GM13977 (cell line): Measurements from ENCODE around the gene EVX1.

Experiments
- DNase-seq: peaks from one replicate; pipeline ENCODE4 v3.0.0; 2012; ENCODE audit warnings: low spot score
- in situ Hi-C: fragments of 300-500 bp; cut with MboI; formaldehyde crosslinking; loops from one replicate; pipeline ENCODE4 v1.12.0; 2022; ENCODE audit warnings: low sequenced_read_pairs, low pct_unique_long_range_greater_than_20kb, mixed read lengths, inconsistent platforms; ENCODE audit not compliant: unreplicated experiment
- TF ChIP-seq, protein P1 (sequence below): IDR thresholded peaks from 2 replicates; pipeline ENCODE4 v1.5.1; 2012; ENCODE audit warnings: mild to moderate bottlenecking, control low read depth; ENCODE audit not compliant: insufficient read depth; ENCODE audit errors: extremely low read depth, missing control alignments

Gene EVX1

DNA sequence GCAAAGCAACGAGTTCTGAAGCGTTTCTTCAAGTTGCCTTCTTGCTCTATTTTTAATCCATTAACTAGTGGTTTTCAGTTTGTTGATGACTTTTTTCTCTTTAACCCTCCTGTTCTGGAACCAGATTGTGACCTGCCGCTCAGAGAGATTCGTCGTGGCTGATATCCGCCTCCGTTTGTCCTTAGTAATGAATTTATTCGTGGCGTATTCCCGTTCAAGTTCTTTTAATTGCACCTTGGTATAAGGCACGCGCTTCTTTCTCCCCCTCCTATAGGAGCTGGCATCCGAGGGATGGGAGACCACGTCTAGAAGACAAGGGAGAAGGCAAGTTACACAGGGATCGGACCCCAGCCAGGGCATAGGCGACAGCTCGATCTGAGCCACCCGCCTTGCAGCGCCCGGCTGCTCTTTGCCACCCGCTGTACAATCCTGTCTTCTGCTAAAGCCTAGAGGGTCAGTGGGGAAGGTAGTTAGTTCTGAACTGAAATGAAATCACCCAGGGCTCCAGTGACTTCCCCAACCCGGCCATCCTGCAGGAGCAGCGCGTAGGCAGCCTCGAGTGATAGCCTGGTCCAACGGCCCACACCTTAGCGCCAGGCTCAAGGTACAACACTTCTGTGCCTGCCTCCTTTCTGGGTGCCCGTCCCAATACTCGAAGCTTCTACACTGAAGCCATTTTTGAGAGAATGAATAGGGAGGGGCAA lies 44.3 kb upstream of the EVX1 start:
- in situ Hi-C loops: no loop called here
- DNase-seq: no peak
- TF ChIP-seq, protein P1, sequence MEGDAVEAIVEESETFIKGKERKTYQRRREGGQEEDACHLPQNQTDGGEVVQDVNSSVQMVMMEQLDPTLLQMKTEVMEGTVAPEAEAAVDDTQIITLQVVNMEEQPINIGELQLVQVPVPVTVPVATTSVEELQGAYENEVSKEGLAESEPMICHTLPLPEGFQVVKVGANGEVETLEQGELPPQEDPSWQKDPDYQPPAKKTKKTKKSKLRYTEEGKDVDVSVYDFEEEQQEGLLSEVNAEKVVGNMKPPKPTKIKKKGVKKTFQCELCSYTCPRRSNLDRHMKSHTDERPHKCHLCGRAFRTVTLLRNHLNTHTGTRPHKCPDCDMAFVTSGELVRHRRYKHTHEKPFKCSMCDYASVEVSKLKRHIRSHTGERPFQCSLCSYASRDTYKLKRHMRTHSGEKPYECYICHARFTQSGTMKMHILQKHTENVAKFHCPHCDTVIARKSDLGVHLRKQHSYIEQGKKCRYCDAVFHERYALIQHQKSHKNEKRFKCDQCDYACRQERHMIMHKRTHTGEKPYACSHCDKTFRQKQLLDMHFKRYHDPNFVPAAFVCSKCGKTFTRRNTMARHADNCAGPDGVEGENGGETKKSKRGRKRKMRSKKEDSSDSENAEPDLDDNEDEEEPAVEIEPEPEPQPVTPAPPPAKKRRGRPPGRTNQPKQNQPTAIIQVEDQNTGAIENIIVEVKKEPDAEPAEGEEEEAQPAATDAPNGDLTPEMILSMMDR: no peak

DNA sequence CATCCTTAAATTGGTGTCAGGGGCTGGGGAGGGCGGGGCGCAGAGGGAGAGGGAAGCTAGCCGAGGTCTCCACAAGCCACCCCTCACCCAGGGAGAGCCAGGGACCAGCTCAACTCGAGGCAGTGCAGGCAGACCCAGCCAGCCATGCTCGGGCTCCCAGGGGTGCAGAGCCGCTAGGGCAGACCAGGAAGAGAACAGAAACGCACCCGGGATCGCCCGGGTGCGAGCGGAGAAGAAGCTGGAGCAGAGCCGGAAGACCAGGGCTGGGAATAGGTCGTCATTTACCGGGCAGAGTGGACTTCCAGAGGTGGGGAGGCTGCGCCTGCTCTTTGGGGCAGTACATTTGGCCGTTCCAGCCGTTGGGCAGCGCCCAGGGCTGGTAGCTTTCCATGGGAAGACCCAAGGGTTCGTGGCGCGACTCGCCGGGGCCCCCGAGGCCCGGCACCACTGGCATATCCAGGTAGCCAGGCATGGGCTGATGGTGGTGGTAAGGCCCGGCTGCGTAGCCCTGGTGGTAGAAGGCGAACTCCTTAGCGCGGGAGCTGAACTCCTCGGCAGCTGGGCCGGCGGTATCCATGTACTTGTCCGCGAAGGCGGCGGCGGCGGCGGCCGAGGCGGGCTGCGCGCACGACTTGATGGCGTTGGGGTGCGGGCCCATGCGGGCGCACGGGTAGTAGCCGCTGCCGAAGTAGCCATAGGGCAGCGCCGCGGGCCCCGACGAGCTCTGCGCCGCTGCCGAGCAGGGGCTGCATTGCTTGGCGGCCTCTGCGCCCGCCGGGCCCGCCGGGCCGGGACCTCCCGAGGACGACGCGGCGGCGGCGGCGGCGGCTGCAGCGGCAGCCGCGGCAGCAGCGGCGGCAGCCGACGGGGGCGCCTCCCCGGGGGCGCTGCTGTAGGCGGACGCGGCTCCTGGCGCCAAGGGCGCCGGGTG lies 43.5 kb upstream of the EVX1 start:
- in situ Hi-C loops: no loop called here
- TF ChIP-seq, protein P1: no peak
- no peak for DNase-seq

DNA sequence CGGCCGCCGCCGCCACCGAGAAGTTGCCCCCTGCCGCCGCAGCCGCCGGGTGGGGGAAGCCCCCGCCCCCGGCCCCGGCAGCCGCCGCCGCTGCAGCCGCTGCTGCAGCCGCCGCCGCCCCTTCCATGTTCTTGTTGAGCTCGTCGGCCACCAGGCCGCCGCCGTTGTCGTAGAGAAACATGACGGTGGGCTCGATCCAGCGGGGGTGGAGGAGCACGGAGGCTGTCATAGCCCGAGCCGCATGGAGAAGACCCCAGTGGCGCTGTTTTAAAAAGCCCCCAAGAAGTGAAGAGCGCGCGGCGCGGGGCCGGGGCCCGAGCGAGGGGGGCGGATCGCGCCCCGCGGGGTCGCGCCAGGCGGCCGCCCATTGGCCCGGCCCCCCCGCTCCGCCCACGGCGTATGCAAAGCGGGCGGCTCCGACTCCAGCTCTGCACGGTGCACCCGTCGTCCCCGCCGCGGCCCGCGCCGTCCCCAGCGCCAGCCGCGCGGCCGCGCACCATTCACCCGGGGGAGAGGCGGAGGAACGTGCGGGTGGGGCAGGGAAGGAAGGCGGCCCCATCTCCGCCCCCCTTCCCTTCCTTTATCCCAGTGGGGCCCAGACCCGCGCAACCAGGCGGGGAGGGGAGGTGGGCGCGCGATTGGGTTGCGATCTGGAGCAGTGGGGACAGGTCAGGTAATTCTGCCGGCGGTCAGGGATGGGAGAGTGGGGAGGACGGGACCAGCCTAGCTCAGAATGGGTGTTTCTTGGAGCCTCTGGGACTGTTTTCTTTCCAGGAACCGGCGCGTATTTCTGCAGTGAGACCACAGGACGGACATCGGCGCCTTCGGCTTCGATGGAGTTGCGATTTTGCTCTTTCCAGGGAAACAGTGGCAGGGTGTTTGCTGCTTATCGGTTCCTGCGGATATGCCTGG lies 42.5 kb upstream of the EVX1 start, which contains the start of gene HOXA13:
TSS of gene HOXA13 (minus strand) at position 243 of the 912 bp plus-strand sequence. CDS start at position 229, 14 bp downstream.
- in situ Hi-C loops: loop anchor here (10.0 kb wide), 1 partner anchor 725 kb away; no protein-coding TSS in a partner anchor
- TF ChIP-seq, protein P1: no peak
- DNase-seq: peak; percentile 69

DNA sequence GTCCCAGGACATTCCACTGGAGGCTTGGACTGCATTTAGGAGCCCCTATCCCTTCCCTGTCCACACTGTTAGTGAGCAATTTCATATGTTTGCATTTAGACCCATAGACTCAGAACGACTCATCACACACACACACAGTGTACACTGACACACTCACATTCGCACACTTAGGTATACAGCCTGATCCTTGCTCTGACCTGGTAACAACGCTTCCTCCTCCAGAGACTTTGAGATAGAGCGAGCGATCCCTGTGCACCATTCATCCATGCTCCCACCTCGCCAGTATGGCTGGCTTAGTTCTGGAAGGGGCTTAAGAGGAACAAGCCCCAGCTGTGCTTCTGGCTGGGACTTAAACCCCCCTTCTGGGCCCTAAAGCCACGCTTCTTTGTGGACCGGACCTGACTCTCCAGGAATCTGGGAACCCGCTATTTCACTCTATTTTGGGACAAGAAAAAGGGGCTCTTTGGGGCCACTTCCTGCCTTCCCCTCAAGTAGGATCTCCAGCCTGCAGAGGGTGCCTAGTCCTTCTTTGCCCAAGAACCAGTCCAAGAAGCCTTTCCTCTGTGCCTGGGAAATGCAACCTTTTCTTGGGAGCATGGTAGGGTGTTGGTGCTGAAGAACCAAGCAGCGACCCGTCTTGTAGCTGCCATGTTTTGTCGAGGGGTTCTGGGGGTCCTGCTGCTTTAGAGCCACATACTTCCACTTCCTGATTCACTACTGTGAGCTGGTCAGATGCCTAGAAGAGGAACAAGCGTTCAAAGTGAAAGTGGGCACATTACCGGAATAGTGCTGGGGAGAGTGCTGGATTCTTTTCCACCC lies 41.6 kb upstream of the EVX1 start:
- TF ChIP-seq, protein P1: no peak
- no peak for DNase-seq
- in situ Hi-C loops: loop anchor here (10.0 kb wide), 1 partner anchor 724 kb away; no protein-coding TSS in a partner anchor

DNA sequence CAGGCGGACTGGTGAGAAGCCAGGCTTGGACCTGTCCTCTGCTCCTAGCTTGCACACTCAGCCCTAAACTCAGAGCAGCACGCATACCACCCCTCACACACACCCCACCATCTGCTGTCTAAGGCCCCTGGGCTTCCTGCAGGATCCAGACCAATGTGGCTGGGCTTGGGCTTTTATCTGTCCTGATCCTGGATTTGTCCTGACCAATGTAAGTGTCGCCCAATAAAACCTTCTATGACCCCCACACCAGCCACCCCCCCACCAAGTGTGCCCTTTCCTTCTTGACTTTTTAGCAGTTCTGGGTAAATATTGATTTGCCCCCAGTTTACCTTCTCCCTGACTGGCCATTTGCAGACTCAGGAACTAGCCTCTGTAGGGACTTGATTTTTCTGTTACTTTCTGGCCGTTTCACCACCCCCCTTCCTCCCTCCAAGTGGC lies 41.0 kb upstream of the EVX1 start:
- in situ Hi-C loops: loop anchor here (10.0 kb wide), 1 partner anchor 723 kb away; no protein-coding TSS in a partner anchor
- no peak for DNase-seq
- TF ChIP-seq, protein P1: no peak
